Measurements from ENCODE around the gene STK33. TPM values are rescaled to one million over a fixed set of nuclear protein-coding genes. Genes with fewer than 3 reads are reported as not detected.

STK33 gene
- total RNA-seq, 2 experiments from 2014 or later: 0.72 to 1.1 TPM

DNA sequence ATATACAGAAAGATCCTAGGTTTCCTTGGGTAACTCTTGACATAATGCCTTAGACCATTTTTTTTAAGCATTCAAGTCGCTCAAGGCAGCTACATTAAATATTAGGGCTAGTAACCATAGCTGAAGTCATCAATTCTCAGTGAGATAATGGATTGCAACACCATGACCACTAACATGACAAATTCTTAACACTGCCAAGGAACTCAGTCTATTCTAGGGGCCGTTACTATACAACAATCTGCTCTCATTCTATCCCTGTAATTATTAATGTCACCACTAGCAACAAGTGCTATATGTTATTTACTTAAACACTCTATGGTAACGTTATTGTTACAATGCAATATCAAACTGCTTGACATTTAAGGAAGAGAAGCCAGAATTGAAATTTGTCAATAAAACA, 3.2 kb upstream of the STK33 start:
- CTCF ChIA-PET: interaction anchor here (0.6 kb wide), 1 partner anchor 47 kb away, joined by 6 read pairs; no protein-coding TSS in a partner anchor
- H3K4me1 Mint-ChIP-seq (ENCODE audit: low read depth): peaks cover 3% of the 10 kb centered on the region
- H3K36me3 Mint-ChIP-seq (ENCODE audit: low read depth): no peaks in the 10 kb centered on the region
- H3K4me3 Mint-ChIP-seq: no peak overlapping the region
- DNase-seq: no peak
- no peak overlapping the region for H3K27ac Mint-ChIP-seq
- intact Hi-C loops (cut with micrococcal nuclease): no loop called here
- H3K27me3 Mint-ChIP-seq (ENCODE audit: low read depth): peaks cover 45% of the 10 kb centered on the region
- H3K9me3 Mint-ChIP-seq: no peaks in the 10 kb centered on the region

DNA sequence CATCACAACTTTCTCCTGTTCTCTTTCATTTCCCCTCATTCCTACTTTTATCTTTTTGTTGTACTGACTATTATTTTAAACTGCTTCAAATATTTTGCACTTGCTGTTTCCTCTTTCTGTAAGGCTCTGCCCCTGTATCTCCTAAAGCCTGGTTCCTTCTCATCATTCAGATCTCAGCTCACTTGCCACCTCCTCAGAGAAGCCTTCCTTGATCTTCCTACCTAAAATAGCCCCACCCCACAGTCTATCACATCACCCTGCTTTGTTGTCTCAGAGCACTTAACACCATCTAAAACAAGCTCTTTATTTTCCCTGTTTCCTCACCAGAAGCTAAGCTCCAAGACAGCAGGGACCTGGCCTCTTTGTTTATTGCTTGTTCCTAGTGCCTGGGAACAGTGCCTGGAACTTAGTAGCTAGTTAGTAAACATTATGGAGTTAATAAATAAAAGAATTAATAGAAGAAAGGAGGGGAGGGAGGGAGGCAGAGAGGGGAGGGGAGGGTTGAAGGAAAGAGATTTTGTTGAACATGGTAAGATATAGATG, 2.5 kb upstream of the STK33 start:
- H3K27ac Mint-ChIP-seq: no peak overlapping the region
- no peaks in the 10 kb centered on the region for H3K9me3 Mint-ChIP-seq
- intact Hi-C loops (cut with micrococcal nuclease): no loop called here
- CTCF ChIA-PET: interaction anchor here (0.7 kb wide), 1 partner anchor 42 kb away, joined by 4 read pairs; no protein-coding TSS in a partner anchor
- no peaks in the 10 kb centered on the region for H3K36me3 Mint-ChIP-seq (ENCODE audit: low read depth)
- H3K4me3 Mint-ChIP-seq: no peak overlapping the region
- H3K27me3 Mint-ChIP-seq (ENCODE audit: low read depth): peaks cover 46% of the 10 kb centered on the region
- H3K4me1 Mint-ChIP-seq (ENCODE audit: low read depth): peaks cover 3% of the 10 kb centered on the region
- DNase-seq: no peak

DNA sequence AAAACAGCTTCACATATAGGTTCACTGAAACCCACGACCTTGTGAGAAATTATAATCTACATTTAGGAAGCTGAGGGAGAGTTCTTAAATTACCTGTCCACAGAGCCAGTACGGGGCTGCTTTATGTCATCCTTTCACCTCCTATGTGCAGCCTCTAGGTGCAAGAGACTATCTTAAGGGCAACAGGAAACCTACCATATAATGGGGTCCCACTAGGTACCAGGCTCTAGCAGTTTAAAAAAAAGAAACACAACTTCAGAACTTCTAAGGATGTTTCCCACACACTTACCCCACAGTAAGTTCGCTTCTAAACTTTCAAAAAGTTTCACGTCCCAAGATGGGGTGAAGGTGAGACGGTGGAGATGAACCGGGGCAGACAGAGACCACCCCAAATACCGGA, 573 bp downstream of the STK33 start:
- H3K36me3 Mint-ChIP-seq (ENCODE audit: low read depth): no peaks in the 10 kb centered on the region
- intact Hi-C loops (cut with micrococcal nuclease): no loop called here
- H3K27me3 Mint-ChIP-seq (ENCODE audit: low read depth): peaks cover 52% of the 10 kb centered on the region
- CTCF ChIA-PET: interaction anchor here (1.0 to 1.6 kb wide), 2 partner anchors 15 to 495 kb away, joined by 3 read pairs; no protein-coding TSS in a partner anchor
- peaks cover 3% of the 10 kb centered on the region for H3K4me1 Mint-ChIP-seq (ENCODE audit: low read depth)
- H3K4me3 Mint-ChIP-seq: peak overlapping the region; percentile 56
- H3K27ac Mint-ChIP-seq: no peak overlapping the region
- DNase-seq: no peak
- no peaks in the 10 kb centered on the region for H3K9me3 Mint-ChIP-seq

DNA sequence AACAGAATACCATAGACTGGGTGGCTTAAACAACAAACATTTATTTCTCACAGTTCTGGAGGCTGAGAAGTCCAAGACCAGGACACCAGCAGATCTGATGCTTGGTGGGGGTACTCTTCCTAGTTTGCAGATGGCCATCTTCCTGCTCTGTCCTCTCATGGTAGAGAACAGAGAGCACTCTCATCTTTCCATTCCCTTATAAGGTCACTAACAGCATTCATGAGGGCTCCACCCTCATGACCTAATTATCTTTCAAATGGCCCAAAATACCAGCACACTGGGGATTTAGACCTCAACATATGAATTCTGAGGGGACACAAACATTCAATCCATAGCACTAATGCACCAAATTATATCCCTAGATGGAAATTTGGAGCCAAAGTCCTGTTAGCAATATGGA, 6.1 kb downstream of the STK33 start:
- H3K36me3 Mint-ChIP-seq (ENCODE audit: low read depth): no peaks in the 10 kb centered on the region
- peaks cover 2% of the 10 kb centered on the region for H3K9me3 Mint-ChIP-seq
- CTCF ChIA-PET: interaction anchor here (0.6 kb wide), 1 partner anchor 258 kb away, joined by 3 read pairs; no protein-coding TSS in a partner anchor
- H3K4me3 Mint-ChIP-seq: no peak overlapping the region
- H3K27ac Mint-ChIP-seq: no peak overlapping the region
- no peak for DNase-seq
- no peaks in the 10 kb centered on the region for H3K4me1 Mint-ChIP-seq (ENCODE audit: low read depth)
- peaks cover 24% of the 10 kb centered on the region for H3K27me3 Mint-ChIP-seq (ENCODE audit: low read depth)
- intact Hi-C loops (cut with micrococcal nuclease): no loop called here

DNA sequence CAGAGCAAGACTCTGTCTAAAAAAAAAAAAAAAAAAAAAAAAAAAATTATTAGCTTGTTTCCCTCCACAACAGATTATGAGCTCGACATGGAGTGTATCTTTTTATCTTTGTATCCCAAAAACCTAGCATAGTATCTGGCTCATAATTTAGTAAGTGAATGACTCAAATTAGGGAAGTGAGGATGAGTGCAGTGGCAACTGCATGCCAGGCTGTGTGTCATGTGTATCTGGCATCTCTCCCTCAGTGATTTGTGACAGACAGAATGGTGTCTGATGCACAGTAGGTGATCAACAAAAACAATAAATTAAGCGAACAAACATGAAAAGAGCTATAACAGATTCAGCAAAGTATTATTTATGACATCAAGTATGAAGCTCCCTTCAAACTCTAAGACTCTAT, 7.2 kb downstream of the STK33 start:
- intact Hi-C loops (cut with micrococcal nuclease): no loop called here
- no peak overlapping the region for H3K4me3 Mint-ChIP-seq
- CTCF ChIA-PET: interaction anchor here (0.6 to 0.9 kb wide), 3 partner anchors 52 to 291 kb away, joined by 3 read pairs; no protein-coding TSS in a partner anchor

DNA sequence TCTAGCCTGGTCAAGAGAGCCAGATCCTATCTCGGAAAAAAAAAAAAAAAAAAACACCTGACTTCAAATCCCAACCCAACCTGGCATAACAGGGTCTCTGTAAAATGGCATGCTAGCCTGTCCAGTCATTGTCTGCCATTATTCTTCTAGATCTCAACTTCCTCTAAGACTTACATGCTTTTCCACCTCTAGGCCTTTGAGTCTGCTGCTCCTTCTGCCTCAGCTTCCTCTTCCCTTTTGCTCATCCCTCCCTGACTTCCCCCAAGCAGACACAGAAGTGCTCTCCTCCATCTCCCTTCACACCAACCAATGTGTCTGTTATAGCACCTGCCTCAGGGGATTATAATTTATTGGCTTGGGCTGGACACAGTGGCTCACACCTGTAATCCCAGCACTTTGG, 7.8 kb downstream of the STK33 start:
- CTCF ChIA-PET: interaction anchor here (0.6 to 0.9 kb wide), 2 partner anchors 145 to 292 kb away, joined by 3 read pairs; no protein-coding TSS in a partner anchor
- peaks cover 2% of the 10 kb centered on the region for H3K9me3 Mint-ChIP-seq

More for the DNA sequence above, 7.2 kb downstream of the STK33 start:
- H3K4me1 Mint-ChIP-seq (ENCODE audit: low read depth): no peaks in the 10 kb centered on the region
- H3K9me3 Mint-ChIP-seq: peaks cover 2% of the 10 kb centered on the region
- H3K27me3 Mint-ChIP-seq (ENCODE audit: low read depth): peaks cover 20% of the 10 kb centered on the region
- no peaks in the 10 kb centered on the region for H3K36me3 Mint-ChIP-seq (ENCODE audit: low read depth)
- no peak for DNase-seq
- H3K27ac Mint-ChIP-seq: no peak overlapping the region

DNA sequence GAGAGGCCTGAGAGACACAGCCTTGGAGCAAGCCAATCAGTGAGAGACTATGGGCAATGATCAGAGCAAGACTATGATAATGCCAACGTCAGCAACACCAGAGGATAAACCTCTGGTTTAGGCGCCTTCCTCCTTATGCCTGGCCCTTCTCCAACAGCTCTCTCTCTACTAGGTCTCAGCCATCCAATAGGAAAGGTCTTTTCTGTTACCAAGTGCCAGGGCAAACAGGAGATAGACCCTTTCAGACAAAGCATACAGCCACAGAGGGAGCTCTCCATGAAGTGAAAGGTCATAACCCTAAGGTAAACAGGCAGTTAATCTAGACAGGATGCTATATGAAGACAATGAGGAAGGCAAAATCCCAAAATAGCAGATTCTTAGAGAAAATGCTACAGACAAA, 9.5 kb downstream of the STK33 start:
- intact Hi-C loops (cut with micrococcal nuclease): no loop called here
- H3K27ac Mint-ChIP-seq: no peak overlapping the region

More for the DNA sequence above, 7.8 kb downstream of the STK33 start:
- Mint-ChIP-seq H3K27me3 (ENCODE audit: low read depth) (peaks cover 17% of the 10 kb centered on the region), H3K36me3 (ENCODE audit: low read depth) (no peaks in the 10 kb centered on the region), H3K27ac (no peak overlapping the region), H3K4me3 (no peak overlapping the region), H3K4me1 (ENCODE audit: low read depth) (no peaks in the 10 kb centered on the region)
- DNase-seq: no peak
- intact Hi-C loops (cut with micrococcal nuclease): no loop called here

DNA sequence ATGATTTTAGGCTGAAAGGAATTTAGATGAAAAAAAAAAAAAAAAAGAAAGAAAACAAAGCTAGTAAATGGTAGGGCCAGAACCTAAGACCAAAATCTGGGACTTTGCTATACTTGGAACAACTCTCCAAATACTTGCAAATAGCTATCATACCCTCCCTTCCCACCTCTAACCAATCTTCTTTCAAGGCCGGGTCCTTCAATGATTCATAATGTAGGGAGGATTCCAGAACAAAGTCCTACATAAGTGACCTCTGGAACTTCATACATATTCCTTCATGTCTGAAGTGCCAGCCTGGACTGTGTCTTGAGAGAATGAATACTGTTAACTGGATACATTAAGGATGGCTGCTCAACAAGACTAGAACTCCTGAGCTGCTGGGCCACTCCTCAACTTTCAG, 9.9 kb downstream of the STK33 start:
- CTCF ChIA-PET: interaction anchor here (0.7 kb wide), 2 partner anchors 1387 to 1846 kb away, joined by 3 to 4 read pairs; no protein-coding TSS in a partner anchor

More for the DNA sequence above, 9.5 kb downstream of the STK33 start:
- Mint-ChIP-seq H3K4me1 (ENCODE audit: low read depth) (no peaks in the 10 kb centered on the region), H3K9me3 (peaks cover 2% of the 10 kb centered on the region), H3K36me3 (ENCODE audit: low read depth) (no peaks in the 10 kb centered on the region), H3K4me3 (no peak overlapping the region), H3K27me3 (ENCODE audit: low read depth) (peaks cover 20% of the 10 kb centered on the region)
- CTCF ChIA-PET: interaction anchor here (0.7 to 1.0 kb wide), 3 partner anchors 17 to 1847 kb away, joined by 3 to 5 read pairs (median 4); no protein-coding TSS in a partner anchor
- no peak for DNase-seq

DNA sequence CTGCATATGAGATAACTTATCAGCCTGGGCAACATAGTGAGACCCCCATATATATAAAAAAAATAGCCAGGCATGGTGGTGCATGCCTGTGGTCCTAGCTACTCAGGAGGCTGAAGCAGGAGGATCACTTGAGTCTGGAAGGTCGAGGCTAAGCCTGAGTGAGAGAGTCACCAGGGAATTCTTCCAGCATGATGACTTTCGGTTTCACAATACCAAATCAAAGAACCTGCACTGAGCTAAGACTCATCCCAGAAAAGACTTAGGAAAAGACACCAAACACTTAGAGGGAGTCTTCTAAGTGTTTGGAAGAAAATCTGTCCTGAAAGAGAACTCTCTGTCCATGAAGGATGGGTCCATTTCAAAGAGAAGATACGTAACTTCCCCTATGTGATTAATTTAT, 12.7 kb downstream of the STK33 start:
- DNase-seq: no peak
- intact Hi-C loops (cut with micrococcal nuclease): no loop called here
- Mint-ChIP-seq H3K36me3 (ENCODE audit: low read depth) (no peaks in the 10 kb centered on the region), H3K27me3 (ENCODE audit: low read depth) (peaks cover 11% of the 10 kb centered on the region), H3K27ac (no peak overlapping the region), H3K9me3 (peaks cover 3% of the 10 kb centered on the region), H3K4me1 (ENCODE audit: low read depth) (no peaks in the 10 kb centered on the region), H3K4me3 (no peak overlapping the region)
- CTCF ChIA-PET: no interaction called here

More for the DNA sequence above, 9.9 kb downstream of the STK33 start:
- Mint-ChIP-seq H3K27me3 (ENCODE audit: low read depth) (peaks cover 19% of the 10 kb centered on the region), H3K9me3 (peaks cover 2% of the 10 kb centered on the region), H3K4me3 (no peak overlapping the region), H3K4me1 (ENCODE audit: low read depth) (no peaks in the 10 kb centered on the region), H3K36me3 (ENCODE audit: low read depth) (no peaks in the 10 kb centered on the region), H3K27ac (no peak overlapping the region)
- DNase-seq: no peak
- intact Hi-C loops (cut with micrococcal nuclease): no loop called here

DNA sequence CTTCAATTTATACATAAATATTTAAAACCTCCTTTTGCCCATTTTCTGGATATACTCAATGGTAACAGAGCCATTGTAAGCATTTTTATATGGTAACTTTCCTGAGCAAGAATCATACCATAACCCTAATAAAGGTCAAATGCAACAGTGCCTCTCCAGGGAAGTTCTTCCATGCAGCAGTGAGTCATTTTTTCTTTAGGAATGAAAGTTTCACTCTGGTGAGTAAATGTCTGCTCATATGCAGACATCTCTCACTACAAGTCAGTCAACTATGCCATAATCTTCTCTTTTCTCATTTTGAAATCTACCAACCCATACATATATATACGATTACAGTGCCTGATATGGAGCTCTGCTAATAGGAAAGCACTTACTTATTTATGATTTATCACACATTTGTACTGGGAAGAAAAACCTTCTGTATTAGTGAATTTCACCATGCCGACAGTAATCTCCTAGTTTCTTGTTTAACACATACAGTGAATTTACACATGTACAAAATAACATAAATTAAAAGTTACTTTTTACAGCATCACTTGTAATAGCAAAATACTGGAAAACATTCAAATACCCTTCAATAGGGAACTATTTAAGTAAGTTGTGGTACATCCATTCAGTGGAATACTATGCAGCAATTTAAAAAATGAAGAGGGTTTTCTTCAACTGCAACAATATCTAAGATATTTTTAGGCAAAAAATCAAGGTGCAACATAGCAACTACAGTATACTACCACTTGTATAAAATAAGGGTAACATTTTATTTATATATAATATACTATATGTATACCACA, 16.0 kb downstream of the STK33 start:
- no peak for DNase-seq
- no peaks in the 10 kb centered on the region for H3K36me3 Mint-ChIP-seq (ENCODE audit: low read depth)
- H3K27ac Mint-ChIP-seq: no peak overlapping the region
- CTCF ChIA-PET: no interaction called here
- H3K4me3 Mint-ChIP-seq: no peak overlapping the region
- no peaks in the 10 kb centered on the region for H3K4me1 Mint-ChIP-seq (ENCODE audit: low read depth)
- H3K9me3 Mint-ChIP-seq: peaks cover 3% of the 10 kb centered on the region
- H3K27me3 Mint-ChIP-seq (ENCODE audit: low read depth): peaks cover 8% of the 10 kb centered on the region
- intact Hi-C loops (cut with micrococcal nuclease): no loop called here

DNA sequence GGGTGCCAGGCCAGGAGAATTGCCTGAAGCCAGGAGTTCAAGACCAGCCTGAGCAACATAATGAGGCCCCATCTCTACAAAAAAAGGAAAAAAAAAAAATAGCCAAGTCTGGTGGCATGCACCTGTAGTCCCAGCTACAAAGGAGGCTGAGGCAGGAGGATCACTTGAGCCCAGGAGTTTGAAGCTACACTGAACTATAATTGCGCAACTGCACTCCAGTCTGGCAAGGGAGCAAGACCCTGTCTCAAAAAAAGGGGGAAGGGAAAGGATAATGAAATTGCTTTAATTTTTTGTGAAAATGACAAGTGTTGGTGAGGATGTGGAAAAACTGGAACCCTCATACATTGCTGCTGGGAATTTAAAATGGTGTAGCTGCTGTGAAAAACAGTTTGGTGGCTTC, 19.2 kb downstream of the STK33 start:
- Mint-ChIP-seq H3K4me1 (ENCODE audit: low read depth) (no peaks in the 10 kb centered on the region), H3K9me3 (peaks cover 3% of the 10 kb centered on the region), H3K27ac (no peak overlapping the region)

DNA sequence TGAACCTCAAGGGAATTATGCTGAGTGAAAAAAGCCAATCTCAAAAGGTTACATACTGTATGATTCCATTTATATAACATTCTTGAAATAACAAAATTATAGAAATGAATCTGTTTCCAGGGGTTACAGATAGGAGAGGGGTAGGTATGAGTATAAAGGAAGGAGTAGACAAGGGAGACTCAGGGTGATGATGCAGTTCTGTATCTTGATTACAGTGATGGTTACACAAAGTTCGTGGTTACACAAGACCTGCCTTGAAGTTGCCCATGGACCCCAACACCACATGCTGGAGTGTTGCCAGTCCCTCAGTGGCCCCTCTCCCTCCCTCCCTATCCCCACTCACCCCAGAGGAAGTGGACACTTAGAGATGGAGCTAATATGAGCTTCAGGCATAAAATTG, 20.3 kb downstream of the STK33 start:
- no peak for DNase-seq
- Mint-ChIP-seq H3K27ac (no peak overlapping the region), H3K36me3 (ENCODE audit: low read depth) (no peaks in the 10 kb centered on the region), H3K4me1 (ENCODE audit: low read depth) (no peaks in the 10 kb centered on the region), H3K9me3 (peaks cover 3% of the 10 kb centered on the region), H3K4me3 (no peak overlapping the region), H3K27me3 (ENCODE audit: low read depth) (peaks cover 11% of the 10 kb centered on the region)
- intact Hi-C loops (cut with micrococcal nuclease): no loop called here
- CTCF ChIA-PET: no interaction called here

More for the DNA sequence above, 19.2 kb downstream of the STK33 start:
- Mint-ChIP-seq H3K4me3 (no peak overlapping the region), H3K36me3 (ENCODE audit: low read depth) (no peaks in the 10 kb centered on the region), H3K27me3 (ENCODE audit: low read depth) (peaks cover 7% of the 10 kb centered on the region)
- CTCF ChIA-PET: interaction anchor here (0.8 to 1.2 kb wide), 2 partner anchors 28 to 242 kb away, joined by 3 to 5 read pairs; no protein-coding TSS in a partner anchor
- no peak for DNase-seq
- intact Hi-C loops (cut with micrococcal nuclease): no loop called here

All from activated naive CD4-positive, alpha-beta T cell treated with anti-CD3 and anti-CD28 coated beads for 36 hours (primary cell).